GM12878 (cell line): ENCODE measurements around the gene CFP. TPM values are rescaled to one million over a fixed set of nuclear protein-coding genes. Genes with fewer than 3 reads are reported as not detected.
A peak's percentile ranks its signal among the peaks of the same experiment; 100 is the strongest.

Experiments used
- EED ChIP-seq: sonication (generic); IDR thresholded peaks from 2 replicates; pipeline ENCODE4 v1.6.1; 2016; ENCODE audit warnings: antibody characterized with exemption, low read depth
- EZH2 ChIP-seq: IDR thresholded peaks from 2 replicates; pipeline ENCODE4 v1.6.1; 2012; ENCODE audit warnings: low read depth, mild to moderate bottlenecking, control low read depth, inconsistent platforms, low read length, borderline replicate concordance; ENCODE audit not compliant: control insufficient read depth
- PBX3 ChIP-seq: IDR thresholded peaks from 2 replicates; pipeline ENCODE4 v1.6.1; 2011; ENCODE audit warnings: mild to moderate bottlenecking, low read depth, low read length, moderate library complexity; ENCODE audit not compliant: insufficient replicate concordance
- PRDM15 ChIP-seq: fragments of 450-650 bp; formaldehyde crosslinking; IDR thresholded peaks from 2 replicates; pipeline ENCODE4 v1.4.0; 2020; ENCODE audit warnings: mild to moderate bottlenecking, moderate library complexity
- RELB ChIP-seq: fragments of 450-650 bp; IDR thresholded peaks from 2 replicates; pipeline ENCODE4 v1.6.1; 2017; ENCODE audit warnings: low read depth, mild to moderate bottlenecking, moderate library complexity
- SPI1 ChIP-seq: IDR thresholded peaks from 2 replicates; pipeline ENCODE4 v1.6.1; 2011; ENCODE audit warnings: low read depth, mild to moderate bottlenecking, low read length, moderate library complexity, borderline replicate concordance; ENCODE audit not compliant: insufficient read depth
- ZBTB33 ChIP-seq: fragments of 450-650 bp; IDR thresholded peaks from 2 replicates; pipeline ENCODE4 v1.6.1; 2017; ENCODE audit warnings: mild to moderate bottlenecking
- polyA plus RNA-seq, 11 experiments: library from polyadenylated mRNA; depleted of rRNA in 4 of 11; unstranded in 6 of 11; stranded (reverse) in 5 of 11; fragments of >200 nt; fragmentation: Nextera tagmentation in 4 of 11; fragmentation: Illumina TruSeq in 1 of 11; extraction: Ambion mirVana in 4 of 11; extraction: Trizol in 1 of 11; gene quantifications; 1 replicate in 1 of 11; 2 replicates in 10 of 11; pipeline versions ENCODE4 v1.2.1 to v1.2.3, GENCODE V29; 2011 to 2016; ENCODE audit warnings: inconsistent platforms in 2 of 11, missing spikeins in 2 of 11, low read depth in 1 of 11
- total RNA-seq, 4 experiments: library from RNA; depleted of rRNA in 3 of 4; stranded (reverse); fragments of >200 nt in 3 of 4; fragmentation: Illumina TruSeq in 1 of 4; extraction: Trizol in 1 of 4; gene quantifications; 2 replicates each; pipeline versions ENCODE4 v1.2.1 to v1.2.3, GENCODE V29; 2013 to 2021

The CFP gene
- total and polyA plus RNA-seq, 10 of the 15 experiments (the other 5 are each of a cell fraction or from before 2014, with no cell fraction given): 0.72 to 10.1 (median 2.8) TPM

- no peak for TF ChIP-seq PRDM15 (CRISPR knock-in tag)
- TF ChIP-seq RELB: 0 out of 2 replicates have a peak, but pooled peaks have one; percentile 28
- TF ChIP-seq SPI1: peak; percentile 48; the same call in 1 of the 2 replicates
- TF ChIP-seq PBX3: no peak
- peak; percentile 45 for TF ChIP-seq EED
- no peak for TF ChIP-seq ZBTB33
- no peak for TF ChIP-seq EZH2
These were observed 2.9 kb upstream of the CFP start (continued) for GRCh38 chrX:47632666-47633065.
